WTC11 (cell line): ENCODE data around the gene RMND5B.

Experiments
- ATF1 ChIP-seq: sonication (generic); formaldehyde crosslinking; IDR thresholded peaks from 2 replicates; pipeline ENCODE4 v1.8.1; 2023; ENCODE audit warnings: mild to moderate bottlenecking, moderate library complexity, missing genetic modification reagents
- GRHL2 ChIP-seq: fragments of 250-450 bp; sonication (Bioruptor Pico); IDR thresholded peaks from 2 replicates; pipeline ENCODE4 v1.8.0; 2022; ENCODE audit warnings: mild to moderate bottlenecking, moderate library complexity; ENCODE audit not compliant: insufficient replicate concordance, severe bottlenecking
- NR3C1 ChIP-seq: sonication (generic); formaldehyde crosslinking; conservative IDR thresholded peaks from 2 replicates; pipeline ENCODE4 v1.8.1; 2023; ENCODE audit warnings: low read depth, mild to moderate bottlenecking, missing genetic modification reagents
- ZNF138 ChIP-seq: sonication (generic); formaldehyde crosslinking; conservative IDR thresholded peaks from 2 replicates; pipeline ENCODE4 v1.8.1; 2022; ENCODE audit warnings: mild to moderate bottlenecking, moderate library complexity, missing genetic modification reagents
- ZNF219 ChIP-seq: sonication (generic); formaldehyde crosslinking; IDR thresholded peaks from 2 replicates; pipeline ENCODE4 v1.8.0; 2023; ENCODE audit warnings: missing genetic modification reagents, mild to moderate bottlenecking, borderline replicate concordance
- ZNF317 ChIP-seq: sonication (generic); formaldehyde crosslinking; IDR thresholded peaks from 2 replicates; pipeline ENCODE4 v1.8.1; 2023; ENCODE audit warnings: low read depth, mild to moderate bottlenecking, moderate library complexity, missing genetic modification reagents, borderline replicate concordance
- TF ChIP-seq, protein P1 (sequence below): sonication (generic); formaldehyde crosslinking; IDR thresholded peaks from 2 replicates; pipeline ENCODE4 v1.8.0; 2023; ENCODE audit warnings: missing genetic modification reagents, mild to moderate bottlenecking, borderline replicate concordance
- TF ChIP-seq, protein P2 (sequence below): fragments of 200-600 bp; IDR thresholded peaks from 2 replicates; pipeline ENCODE4 v1.8.0; 2022; ENCODE audit warnings: antibody characterized with exemption
- TF ChIP-seq, protein P3 (sequence below): sonication (generic); formaldehyde crosslinking; IDR thresholded peaks from 2 replicates; pipeline ENCODE4 v1.8.0; 2023; ENCODE audit warnings: missing genetic modification reagents
- TF ChIP-seq, protein P4 (sequence below): sonication (generic); formaldehyde crosslinking; IDR thresholded peaks from 2 replicates; pipeline ENCODE4 v1.8.1; 2023; ENCODE audit warnings: mild to moderate bottlenecking, missing genetic modification reagents, moderate library complexity
- TF ChIP-seq, protein P5 (sequence below): sonication (generic); formaldehyde crosslinking; IDR thresholded peaks from 2 replicates; pipeline ENCODE4 v1.8.0; 2022; ENCODE audit warnings: mild to moderate bottlenecking, missing genetic modification reagents
- TF ChIP-seq, protein P6 (sequence below): sonication (generic); formaldehyde crosslinking; IDR thresholded peaks from 2 replicates; pipeline ENCODE4 v1.8.0; 2022; ENCODE audit warnings: mild to moderate bottlenecking, missing genetic modification reagents

- TF ChIP-seq, protein P1, sequence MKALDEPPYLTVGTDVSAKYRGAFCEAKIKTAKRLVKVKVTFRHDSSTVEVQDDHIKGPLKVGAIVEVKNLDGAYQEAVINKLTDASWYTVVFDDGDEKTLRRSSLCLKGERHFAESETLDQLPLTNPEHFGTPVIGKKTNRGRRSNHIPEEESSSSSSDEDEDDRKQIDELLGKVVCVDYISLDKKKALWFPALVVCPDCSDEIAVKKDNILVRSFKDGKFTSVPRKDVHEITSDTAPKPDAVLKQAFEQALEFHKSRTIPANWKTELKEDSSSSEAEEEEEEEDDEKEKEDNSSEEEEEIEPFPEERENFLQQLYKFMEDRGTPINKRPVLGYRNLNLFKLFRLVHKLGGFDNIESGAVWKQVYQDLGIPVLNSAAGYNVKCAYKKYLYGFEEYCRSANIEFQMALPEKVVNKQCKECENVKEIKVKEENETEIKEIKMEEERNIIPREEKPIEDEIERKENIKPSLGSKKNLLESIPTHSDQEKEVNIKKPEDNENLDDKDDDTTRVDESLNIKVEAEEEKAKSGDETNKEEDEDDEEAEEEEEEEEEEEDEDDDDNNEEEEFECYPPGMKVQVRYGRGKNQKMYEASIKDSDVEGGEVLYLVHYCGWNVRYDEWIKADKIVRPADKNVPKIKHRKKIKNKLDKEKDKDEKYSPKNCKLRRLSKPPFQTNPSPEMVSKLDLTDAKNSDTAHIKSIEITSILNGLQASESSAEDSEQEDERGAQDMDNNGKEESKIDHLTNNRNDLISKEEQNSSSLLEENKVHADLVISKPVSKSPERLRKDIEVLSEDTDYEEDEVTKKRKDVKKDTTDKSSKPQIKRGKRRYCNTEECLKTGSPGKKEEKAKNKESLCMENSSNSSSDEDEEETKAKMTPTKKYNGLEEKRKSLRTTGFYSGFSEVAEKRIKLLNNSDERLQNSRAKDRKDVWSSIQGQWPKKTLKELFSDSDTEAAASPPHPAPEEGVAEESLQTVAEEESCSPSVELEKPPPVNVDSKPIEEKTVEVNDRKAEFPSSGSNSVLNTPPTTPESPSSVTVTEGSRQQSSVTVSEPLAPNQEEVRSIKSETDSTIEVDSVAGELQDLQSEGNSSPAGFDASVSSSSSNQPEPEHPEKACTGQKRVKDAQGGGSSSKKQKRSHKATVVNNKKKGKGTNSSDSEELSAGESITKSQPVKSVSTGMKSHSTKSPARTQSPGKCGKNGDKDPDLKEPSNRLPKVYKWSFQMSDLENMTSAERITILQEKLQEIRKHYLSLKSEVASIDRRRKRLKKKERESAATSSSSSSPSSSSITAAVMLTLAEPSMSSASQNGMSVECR (CRISPR knock-in tag): no peak
- TF ChIP-seq, protein P2, sequence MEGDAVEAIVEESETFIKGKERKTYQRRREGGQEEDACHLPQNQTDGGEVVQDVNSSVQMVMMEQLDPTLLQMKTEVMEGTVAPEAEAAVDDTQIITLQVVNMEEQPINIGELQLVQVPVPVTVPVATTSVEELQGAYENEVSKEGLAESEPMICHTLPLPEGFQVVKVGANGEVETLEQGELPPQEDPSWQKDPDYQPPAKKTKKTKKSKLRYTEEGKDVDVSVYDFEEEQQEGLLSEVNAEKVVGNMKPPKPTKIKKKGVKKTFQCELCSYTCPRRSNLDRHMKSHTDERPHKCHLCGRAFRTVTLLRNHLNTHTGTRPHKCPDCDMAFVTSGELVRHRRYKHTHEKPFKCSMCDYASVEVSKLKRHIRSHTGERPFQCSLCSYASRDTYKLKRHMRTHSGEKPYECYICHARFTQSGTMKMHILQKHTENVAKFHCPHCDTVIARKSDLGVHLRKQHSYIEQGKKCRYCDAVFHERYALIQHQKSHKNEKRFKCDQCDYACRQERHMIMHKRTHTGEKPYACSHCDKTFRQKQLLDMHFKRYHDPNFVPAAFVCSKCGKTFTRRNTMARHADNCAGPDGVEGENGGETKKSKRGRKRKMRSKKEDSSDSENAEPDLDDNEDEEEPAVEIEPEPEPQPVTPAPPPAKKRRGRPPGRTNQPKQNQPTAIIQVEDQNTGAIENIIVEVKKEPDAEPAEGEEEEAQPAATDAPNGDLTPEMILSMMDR: no peak
- TF ChIP-seq GRHL2 (CRISPR knock-in tag): no peak
- TF ChIP-seq, protein P3, sequence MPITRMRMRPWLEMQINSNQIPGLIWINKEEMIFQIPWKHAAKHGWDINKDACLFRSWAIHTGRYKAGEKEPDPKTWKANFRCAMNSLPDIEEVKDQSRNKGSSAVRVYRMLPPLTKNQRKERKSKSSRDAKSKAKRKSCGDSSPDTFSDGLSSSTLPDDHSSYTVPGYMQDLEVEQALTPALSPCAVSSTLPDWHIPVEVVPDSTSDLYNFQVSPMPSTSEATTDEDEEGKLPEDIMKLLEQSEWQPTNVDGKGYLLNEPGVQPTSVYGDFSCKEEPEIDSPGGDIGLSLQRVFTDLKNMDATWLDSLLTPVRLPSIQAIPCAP (CRISPR knock-in tag): no peak
- no peak for TF ChIP-seq ZNF138
- no peak for TF ChIP-seq ZNF317
- TF ChIP-seq, protein P4, sequence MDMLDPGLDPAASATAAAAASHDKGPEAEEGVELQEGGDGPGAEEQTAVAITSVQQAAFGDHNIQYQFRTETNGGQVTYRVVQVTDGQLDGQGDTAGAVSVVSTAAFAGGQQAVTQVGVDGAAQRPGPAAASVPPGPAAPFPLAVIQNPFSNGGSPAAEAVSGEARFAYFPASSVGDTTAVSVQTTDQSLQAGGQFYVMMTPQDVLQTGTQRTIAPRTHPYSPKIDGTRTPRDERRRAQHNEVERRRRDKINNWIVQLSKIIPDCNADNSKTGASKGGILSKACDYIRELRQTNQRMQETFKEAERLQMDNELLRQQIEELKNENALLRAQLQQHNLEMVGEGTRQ: no peak
- TF ChIP-seq NR3C1 (CRISPR knock-in tag): no peak
- no peak for TF ChIP-seq ATF1 (CRISPR knock-in tag)
- TF ChIP-seq, protein P5, sequence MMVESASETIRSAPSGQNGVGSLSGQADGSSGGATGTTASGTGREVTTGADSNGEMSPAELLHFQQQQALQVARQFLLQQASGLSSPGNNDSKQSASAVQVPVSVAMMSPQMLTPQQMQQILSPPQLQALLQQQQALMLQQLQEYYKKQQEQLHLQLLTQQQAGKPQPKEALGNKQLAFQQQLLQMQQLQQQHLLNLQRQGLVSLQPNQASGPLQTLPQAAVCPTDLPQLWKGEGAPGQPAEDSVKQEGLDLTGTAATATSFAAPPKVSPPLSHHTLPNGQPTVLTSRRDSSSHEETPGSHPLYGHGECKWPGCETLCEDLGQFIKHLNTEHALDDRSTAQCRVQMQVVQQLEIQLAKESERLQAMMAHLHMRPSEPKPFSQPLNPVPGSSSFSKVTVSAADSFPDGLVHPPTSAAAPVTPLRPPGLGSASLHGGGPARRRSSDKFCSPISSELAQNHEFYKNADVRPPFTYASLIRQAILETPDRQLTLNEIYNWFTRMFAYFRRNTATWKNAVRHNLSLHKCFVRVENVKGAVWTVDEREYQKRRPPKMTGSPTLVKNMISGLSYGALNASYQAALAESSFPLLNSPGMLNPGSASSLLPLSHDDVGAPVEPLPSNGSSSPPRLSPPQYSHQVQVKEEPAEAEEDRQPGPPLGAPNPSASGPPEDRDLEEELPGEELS: no peak
- no peak for TF ChIP-seq ZNF219 (CRISPR knock-in tag)
- TF ChIP-seq, protein P6, sequence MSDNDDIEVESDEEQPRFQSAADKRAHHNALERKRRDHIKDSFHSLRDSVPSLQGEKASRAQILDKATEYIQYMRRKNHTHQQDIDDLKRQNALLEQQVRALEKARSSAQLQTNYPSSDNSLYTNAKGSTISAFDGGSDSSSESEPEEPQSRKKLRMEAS (CRISPR knock-in tag): no peak
These were observed 22.0 kb downstream of the RMND5B start for GRCh38 chr5:178152491-178153444.
